Activated CD8-positive, alpha-beta memory T cell treated with anti-CD3 and anti-CD28 coated beads, Interleukin-2, amount 50 U/mL, for 4 hours (primary cell): ENCODE results near the gene PLA2G2E.
"Not testable (repeated sequence)": the region's sequence is repeated elsewhere in the genome, so short reads cannot be mapped to it uniquely, and the experiment has no call there.

ENCODE experiments used
- DNase-seq: peaks from one replicate; pipeline ENCODE4 v3.0.0-alpha.2; 2020

The PLA2G2E gene

GRCh38 chr1:19880841-19881240 lies 42.6 kb downstream of the PLA2G2E start:
- not testable (repeated sequence) for DNase-seq

- no peak for DNase-seq
Measured at GRCh38 chr1:19879661-19880060, 43.8 kb downstream of the PLA2G2E start.

- DNase-seq, result no peak
Measured at GRCh38 chr1:19879227-19879626, 44.2 kb downstream of the PLA2G2E start.

DNA sequence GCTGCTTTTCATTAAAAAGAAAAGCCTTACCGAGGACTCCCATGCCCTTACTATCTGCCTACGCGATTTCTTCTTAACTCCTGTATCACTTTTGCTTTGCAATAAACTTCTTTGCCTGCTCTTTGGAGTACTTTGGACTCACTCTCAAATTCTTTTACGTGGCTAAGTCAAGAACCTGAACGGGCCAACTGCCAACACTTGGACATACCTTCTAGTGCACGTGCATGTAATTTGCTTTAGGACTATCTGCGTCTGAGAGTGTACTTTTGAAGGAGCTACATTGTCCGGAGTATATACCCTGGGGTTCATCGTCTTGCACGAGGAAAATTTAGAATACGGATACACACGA lies 44.8 kb downstream of the PLA2G2E start:
- no peak for DNase-seq

GRCh38 chr1:19877821-19878636 lies 45.4 kb downstream of the PLA2G2E start:
- DNase-seq, result no peak

- DNase-seq, result no peak
Measured at GRCh38 chr1:19877181-19877750, 46.2 kb downstream of the PLA2G2E start.

DNA sequence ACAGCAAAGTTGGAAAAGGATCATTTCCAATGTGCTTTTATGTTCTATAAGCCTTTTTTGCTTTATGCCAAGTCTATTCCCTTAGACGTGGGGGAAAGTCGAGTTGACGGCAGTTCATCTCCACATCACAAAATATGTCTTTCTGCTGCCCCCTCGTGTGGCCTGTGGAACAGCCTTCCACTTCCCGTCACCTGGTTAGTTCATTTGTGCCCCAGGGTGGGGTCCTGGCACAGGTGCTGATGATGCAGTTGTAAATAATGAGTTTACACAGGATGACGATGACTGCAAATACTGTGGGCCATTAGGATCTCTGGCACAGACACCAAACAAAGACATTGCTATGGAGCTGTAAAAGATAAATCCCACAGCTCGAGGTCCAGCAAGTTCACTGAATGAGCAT lies 51.2 kb downstream of the PLA2G2E start:
- no peak for DNase-seq
